IMR-90 (cell line): Measurements from ENCODE around the gene EDEM1. TPM values are rescaled to one million over a fixed set of nuclear protein-coding genes. Genes with fewer than 3 reads are reported as not detected.

Experiments used
- ATAC-seq: fragments of 200-7000 bp; cut with Tn5 transposase; 2 replicates; pipeline ENCODE4 v1.9.1; 2020; ENCODE audit warnings: low read depth, mild to moderate bottlenecking, moderate library complexity
- BruUV-seq: library from RNA; stranded (reverse); fragments of 400-500 nt; replicated peaks from 2 replicates; lab custom pipeline; 2021; lab: Mats Ljungman, UMichigan
- CTCF ChIA-PET: fragments of 300-600 bp; formaldehyde crosslinking; extraction: SDS; loops from one replicate; lab custom pipeline; 2021; ENCODE audit warnings: antibody characterized with exemption; lab: Yijun Ruan, JAX
- POLR2A ChIA-PET: fragments of 300-600 bp; sonication (Branson Sonifier 250); formaldehyde crosslinking; loops from one replicate; lab custom pipeline; 2022; ENCODE audit warnings: antibody characterized with exemption; ENCODE audit not compliant: unreplicated experiment; lab: Charles Lee
- DNase-seq: peaks from one replicate; pipeline ENCODE4 v3.0.0; 2013
- H2AFZ ChIP-seq: replicated peaks from 2 replicates; pipeline ENCODE3; 2013; ENCODE audit warnings: low read length, mild to moderate bottlenecking; ENCODE audit not compliant: poor library complexity
- H2AK5ac ChIP-seq: 2 replicates; pipeline ENCODE4 v1.6.1; 2013; ENCODE audit warnings: low read depth, low read length, inconsistent platforms
- H2AK9ac ChIP-seq: replicated peaks from 2 replicates; pipeline ENCODE3; 2013; ENCODE audit warnings: mild to moderate bottlenecking, low read depth, low read length, moderate library complexity; ENCODE audit not compliant: poor library complexity
- H2BK120ac ChIP-seq: 2 replicates; pipeline ENCODE4 v1.6.1; 2013; ENCODE audit warnings: low read depth, low read length, inconsistent platforms
- H2BK15ac ChIP-seq: 3 replicates; pipeline ENCODE4 v1.6.1; 2013; ENCODE audit warnings: low read depth, low read length, inconsistent platforms
- H2BK20ac ChIP-seq: 2 replicates; pipeline ENCODE4 v1.6.1; 2013; ENCODE audit warnings: low read depth, mild to moderate bottlenecking, inconsistent platforms, low read length, moderate library complexity
- H2BK5ac ChIP-seq: 2 replicates; pipeline ENCODE4 v1.6.1; 2013; ENCODE audit warnings: mild to moderate bottlenecking, low read depth, low read length, inconsistent platforms; ENCODE audit not compliant: poor library complexity, severe bottlenecking
- H3K14ac ChIP-seq: replicated peaks from 2 replicates; pipeline ENCODE4 v1.6.1; 2013; ENCODE audit warnings: low read depth, low read length, inconsistent platforms
- H3K18ac ChIP-seq: 2 replicates; pipeline ENCODE4 v1.6.1; 2013; ENCODE audit warnings: low read depth, low read length, control low read depth
- H3K23ac ChIP-seq: 2 replicates; pipeline ENCODE4 v1.6.1; 2013; ENCODE audit warnings: low read depth, low read length, inconsistent platforms
- H3K27ac ChIP-seq: 2 replicates; pipeline ENCODE4 v1.5.1; 2013; ENCODE audit warnings: mild to moderate bottlenecking, control low read depth, low read length; ENCODE audit not compliant: insufficient read depth
- H3K27me3 ChIP-seq: 2 replicates; pipeline ENCODE4 v1.6.1; 2013; ENCODE audit warnings: low read length; ENCODE audit not compliant: control insufficient read depth, insufficient read depth
- H3K36me3 ChIP-seq: 2 replicates; pipeline ENCODE4 v1.6.1; 2013; ENCODE audit warnings: low read length, mixed read lengths; ENCODE audit not compliant: control insufficient read depth, insufficient read depth
- H3K4ac ChIP-seq: 2 replicates; pipeline ENCODE4 v1.6.1; 2013; ENCODE audit warnings: low read depth, low read length, inconsistent platforms
- H3K4me1 ChIP-seq: 2 replicates; pipeline ENCODE4 v1.6.1; 2013; ENCODE audit warnings: low read length, mixed read lengths; ENCODE audit not compliant: control insufficient read depth, insufficient read depth
- H3K4me2 ChIP-seq: 2 replicates; pipeline ENCODE4 v1.6.1; 2013; ENCODE audit warnings: low read depth, mild to moderate bottlenecking, control low read depth, low read length, moderate library complexity
- H3K4me3 ChIP-seq: 2 replicates; pipeline ENCODE4 v1.5.1; 2013; ENCODE audit warnings: low read depth, mild to moderate bottlenecking, control low read depth, low read length, moderate library complexity; ENCODE audit not compliant: insufficient read depth
- H3K56ac ChIP-seq: 2 replicates; pipeline ENCODE4 v1.6.1; 2013; ENCODE audit warnings: low read length, inconsistent platforms; ENCODE audit not compliant: insufficient read depth; ENCODE audit errors: extremely low read depth
- H3K79me1 ChIP-seq, 2 experiments: 2 replicates each; pipeline ENCODE4 v1.6.1; 2013; ENCODE audit warnings: low read length in 2 of 2, inconsistent platforms in 1 of 2, low read depth in 1 of 2
- H3K9ac ChIP-seq: 2 replicates; pipeline ENCODE4 v1.6.1; 2013; ENCODE audit warnings: low read depth, low read length, control low read depth
- H3K9me1 ChIP-seq: 2 replicates; pipeline ENCODE4 v1.6.1; 2013; ENCODE audit warnings: low read length, inconsistent platforms; ENCODE audit not compliant: insufficient read depth
- H3K9me3 ChIP-seq: 2 replicates; pipeline ENCODE4 v1.6.1; 2013; ENCODE audit warnings: low read length; ENCODE audit not compliant: control insufficient read depth, insufficient read depth
- H4K20me1 ChIP-seq: 2 replicates; pipeline ENCODE4 v1.6.1; 2013; ENCODE audit warnings: low read length, inconsistent platforms; ENCODE audit not compliant: insufficient read depth
- H4K5ac ChIP-seq: 2 replicates; pipeline ENCODE4 v1.6.1; 2013; ENCODE audit warnings: mild to moderate bottlenecking, low read depth, low read length, control low read depth
- H4K8ac ChIP-seq, 2 experiments: 2 replicates each; pipeline ENCODE4 v1.6.1; 2013; ENCODE audit warnings: low read depth in 2 of 2, low read length in 2 of 2, control low read depth in 1 of 2, inconsistent platforms in 1 of 2
- H4K91ac ChIP-seq: 2 replicates; pipeline ENCODE4 v1.6.1; 2013; ENCODE audit warnings: low read depth, low read length, inconsistent platforms; ENCODE audit not compliant: insufficient read depth
- BHLHE40 ChIP-seq: fragments of 150-350 bp; IDR thresholded peaks from 2 replicates; pipeline ENCODE4 v1.6.1; 2016; ENCODE audit warnings: mild to moderate bottlenecking, low read depth, low read length
- CEBPB ChIP-seq: IDR thresholded peaks from 2 replicates; pipeline ENCODE4 v1.6.1; 2012; ENCODE audit warnings: low read depth, low read length, improper control_type of control experiment
- CHD1 ChIP-seq: IDR thresholded peaks from 2 replicates; pipeline ENCODE4 v1.6.1; 2012; ENCODE audit warnings: low read depth, low read length, improper control_type of control experiment
- CTCF ChIP-seq: conservative IDR thresholded peaks from 2 replicates; pipeline ENCODE4 v1.5.1; 2012; ENCODE audit warnings: mild to moderate bottlenecking, low read depth, low read length, improper control_type of control experiment
- ELK1 ChIP-seq: fragments of 150-350 bp; IDR thresholded peaks from 2 replicates; pipeline ENCODE4 v1.6.1; 2016; ENCODE audit warnings: low read depth, mild to moderate bottlenecking, low read length, moderate library complexity, borderline replicate concordance
- FOS ChIP-seq: fragments of 150-350 bp; IDR thresholded peaks from 2 replicates; pipeline ENCODE4 v1.6.1; 2016; ENCODE audit warnings: low read depth, low read length
- MAFK ChIP-seq: IDR thresholded peaks from 2 replicates; pipeline ENCODE4 v1.6.1; 2012; ENCODE audit warnings: low read depth, low read length, improper control_type of control experiment
- MAZ ChIP-seq: IDR thresholded peaks from 2 replicates; pipeline ENCODE4 v1.6.1; 2012; ENCODE audit warnings: low read depth, mild to moderate bottlenecking, low read length, improper control_type of control experiment, moderate library complexity, borderline replicate concordance
- MXI1 ChIP-seq: IDR thresholded peaks from 2 replicates; pipeline ENCODE4 v1.6.1; 2012; ENCODE audit warnings: low read depth, mild to moderate bottlenecking, low read length, moderate library complexity, borderline replicate concordance
- NFE2L2 ChIP-seq: fragments of 150-350 bp; IDR thresholded peaks from 2 replicates; pipeline ENCODE4 v1.6.1; 2016; ENCODE audit warnings: low read depth, mild to moderate bottlenecking, low read length
- POLR2A ChIP-seq: IDR thresholded peaks from 2 replicates; pipeline ENCODE4 v1.6.1; 2012; ENCODE audit warnings: mild to moderate bottlenecking, low read depth, low read length
- RAD21 ChIP-seq: IDR thresholded peaks from 2 replicates; pipeline ENCODE4 v1.6.1; 2012; ENCODE audit warnings: low read length, improper control_type of control experiment
- RCOR1 ChIP-seq: IDR thresholded peaks from 2 replicates; pipeline ENCODE4 v1.6.1; 2012; ENCODE audit warnings: mild to moderate bottlenecking, low read length, improper control_type of control experiment; ENCODE audit not compliant: insufficient replicate concordance
- RFX5 ChIP-seq: IDR thresholded peaks from 2 replicates; pipeline ENCODE4 v1.8.0; 2012; ENCODE audit warnings: low read depth, mild to moderate bottlenecking, low read length, moderate library complexity
- SMC3 ChIP-seq: fragments of 150-350 bp; IDR thresholded peaks from 2 replicates; pipeline ENCODE4 v1.6.1; 2016; ENCODE audit warnings: low read depth, mild to moderate bottlenecking, antibody characterized with exemption, low read length, moderate library complexity
- USF2 ChIP-seq: fragments of 150-350 bp; IDR thresholded peaks from 2 replicates; pipeline ENCODE4 v1.6.1; 2017; ENCODE audit warnings: mild to moderate bottlenecking, antibody characterized with exemption, low read length, low read depth
- WGBS, 2 experiments: methylation state at CpG; one replicate each; pipeline versions ENCODE4 v1.1.5 to v1.1.7; 2013; ENCODE audit warnings: missing lambda C conversion rate in 2 of 2; ENCODE audit not compliant: insufficient read length in 1 of 2; ENCODE audit errors: extremely low coverage in 2 of 2; 5-methylcytosine and 5-hydroxymethylcytosine counted together
- dilution Hi-C: fragments of 300-500 bp; cut with HindIII; formaldehyde crosslinking; loops from one replicate; pipeline ENCODE4 v1.14.3; 2018; ENCODE audit warnings: low sequenced_read_pairs; ENCODE audit not compliant: unreplicated experiment
- in situ Hi-C: fragments of 300-500 bp; cut with MboI; formaldehyde crosslinking; loops from 3 replicates; pipeline ENCODE4 v1.14.3; 2019; ENCODE audit warnings: low sequenced_read_pairs, inconsistent platforms, mixed read lengths
- intact Hi-C: fragments of 100-400 bp; cut with micrococcal nuclease; formaldehyde crosslinking; loops from 2 replicates; pipeline ENCODE4 v1.10.0; 2022
- polyA plus RNA-seq, 3 experiments: library from polyadenylated mRNA; depleted of rRNA; stranded (reverse); fragments of >200 nt; gene quantifications; 2 replicates each; pipeline ENCODE4 v1.2.3, GENCODE V29; 2012; ENCODE audit warnings: low replicate concordance in 1 of 3
- total RNA-seq: library from RNA; depleted of rRNA; stranded (reverse); fragments of >200 nt; gene quantifications from 2 replicates; pipeline ENCODE4 v1.2.3, GENCODE V29; 2012

The EDEM1 gene
- total and polyA plus RNA-seq, 2 of the 4 experiments (the other 2 are of a cell fraction) = 23.5 to 27.0 TPM

- ChIA-PET POLR2A (no interaction called here), CTCF (no interaction called here)
- H3K9ac ChIP-seq = no peak overlapping the region
- H4K91ac ChIP-seq = no peak overlapping the region
- no CpG with 5 or more reads among the region's 4 CpGs for WGBS, 2 experiments
- no peak overlapping the region for H3K27ac ChIP-seq
- no peak overlapping the region for H2AK5ac ChIP-seq
- H3K14ac ChIP-seq = no peak overlapping the region
- dilution Hi-C loops (no loop called here), in situ Hi-C loops (no loop called here), intact Hi-C loops (no loop called here)
- TF ChIP-seq POLR2A = no peak
- TF ChIP-seq CTCF = no peak
- no peak for TF ChIP-seq NFE2L2
- no peak for TF ChIP-seq RAD21
- TF ChIP-seq CHD1 = no peak
- no peak for TF ChIP-seq MAZ
- no peak for TF ChIP-seq RCOR1
- TF ChIP-seq MAFK = no peak
- TF ChIP-seq USF2 = no peak
- no peak for TF ChIP-seq BHLHE40
- TF ChIP-seq CEBPB = no peak
- TF ChIP-seq MXI1 = no peak
- TF ChIP-seq RFX5 = no peak
- no peak for TF ChIP-seq ELK1
- no peak for TF ChIP-seq FOS
- no peak for TF ChIP-seq SMC3
- H3K4me2 ChIP-seq = no peak overlapping the region
- no peaks in the 10 kb centered on the region for H3K27me3 ChIP-seq
- H2BK120ac ChIP-seq = no peak overlapping the region
- no TSS peak for BruUV-seq
- no peaks in the 10 kb centered on the region; the same call in 1 of the 2 replicates for H3K9me1 ChIP-seq
- H4K8ac ChIP-seq = no peak overlapping the region
- peaks cover 0 to 7% of the 10 kb centered on the region in 2 experiments; a peak in 2 of 4 replicates for H3K79me1 ChIP-seq
- peaks cover 31% of the 10 kb centered on the region for H3K36me3 ChIP-seq
- H3K9me3 ChIP-seq = no peaks in the 10 kb centered on the region
- H2BK5ac ChIP-seq = no peak overlapping the region
- H3K56ac ChIP-seq = no peak overlapping the region
- DNase-seq (no peak), ATAC-seq (no peak)
- no peak overlapping the region for H4K5ac ChIP-seq
- H2AK9ac ChIP-seq = no peak overlapping the region
- H2BK20ac ChIP-seq = no peak overlapping the region
- no peak overlapping the region for H2AFZ ChIP-seq
- no peak overlapping the region for H3K4ac ChIP-seq
- no peak overlapping the region for H3K23ac ChIP-seq
- no peak overlapping the region for H2BK15ac ChIP-seq
- no peak overlapping the region for H3K4me3 ChIP-seq
- no peak overlapping the region for H3K18ac ChIP-seq
- peaks cover 3% of the 10 kb centered on the region; the same call in 1 of the 2 replicates for H3K4me1 ChIP-seq
- 0 out of 2 replicates have a peak, but pooled peaks cover 4% of the 10 kb centered on the region for H4K20me1 ChIP-seq
These were observed 31.7 kb downstream of the EDEM1 start for GRCh38 chr3:5219216-5219615.
